ENCODE data around the gene CECR2.
"Not testable (repeated sequence)": the region's sequence is repeated elsewhere in the genome, so short reads cannot be mapped to it uniquely, and the experiment has no call there.

CECR2 gene

DNA sequence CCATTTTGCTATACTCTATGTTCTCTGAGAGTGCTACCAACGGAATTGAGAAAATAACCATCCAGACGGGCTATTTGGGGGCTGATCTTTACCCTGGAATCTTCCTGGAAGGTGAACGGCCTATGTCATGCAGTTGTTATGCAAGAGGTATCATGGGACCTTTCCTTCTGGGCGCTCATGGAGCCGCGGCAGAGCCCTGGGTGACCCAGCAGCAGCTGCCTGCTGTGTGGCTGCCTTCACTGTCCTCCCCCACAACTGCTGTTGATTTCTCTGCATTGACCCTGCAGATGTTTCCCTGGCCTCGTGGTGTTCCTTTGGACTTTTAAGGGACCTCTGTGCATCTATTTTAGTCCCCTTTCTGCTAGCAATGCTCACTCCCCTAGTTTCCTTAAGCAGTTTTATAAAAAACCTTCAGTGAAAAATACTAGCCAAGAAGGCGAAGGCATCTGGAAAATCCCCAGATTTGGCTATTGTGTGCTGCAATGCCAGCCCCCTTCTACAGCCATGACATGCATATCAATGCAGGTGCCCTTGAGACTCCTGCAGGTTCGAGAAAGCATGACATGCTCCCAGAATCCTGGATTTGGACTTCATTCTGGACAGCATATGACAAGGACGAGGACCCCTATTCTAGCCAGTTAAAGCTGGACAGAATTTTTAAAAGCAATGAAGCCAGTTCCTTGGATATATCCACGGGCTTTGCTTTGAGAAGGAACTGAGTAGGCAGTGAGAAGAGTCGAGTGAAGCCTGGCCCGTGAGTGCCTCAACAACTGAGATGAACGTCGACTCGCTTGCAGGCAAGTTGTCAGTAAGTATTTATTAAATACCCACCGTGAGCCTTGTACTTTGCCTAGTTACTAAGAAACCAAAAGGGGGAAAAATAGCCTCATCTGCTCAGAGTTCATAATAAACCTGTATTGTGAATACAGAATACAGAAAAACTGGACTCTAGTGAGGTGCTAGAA lies 193.9 kb downstream of the CECR2 start, which contains the start of gene SLC25A18:
Gene SLC25A18 (plus strand): TSS at position 593 of the 965 bp plus-strand sequence. CDS start 16,447 bp downstream, outside the sequence.
- Histone ChIP-seq H3K27me3 (ENCODE audit: insufficient read depth, low read length) (no peaks in the 10 kb centered on the region), H3K4me1 (ENCODE audit: insufficient read depth, low read length) (peaks cover 25% of the 10 kb centered on the region), H2AFZ (ENCODE audit: low read depth, low read length) (peak within 1 kb of the TSS; percentile 12), H3K4me3 (ENCODE audit: low read length) (peak within 1 kb of the TSS; percentile 8), H3K36me3 (ENCODE audit: insufficient read depth, low read length) (peaks cover 16% of the 10 kb centered on the region), H3K9me3 (ENCODE audit: low read length) (peaks cover 4% of the 10 kb centered on the region)

DNA sequence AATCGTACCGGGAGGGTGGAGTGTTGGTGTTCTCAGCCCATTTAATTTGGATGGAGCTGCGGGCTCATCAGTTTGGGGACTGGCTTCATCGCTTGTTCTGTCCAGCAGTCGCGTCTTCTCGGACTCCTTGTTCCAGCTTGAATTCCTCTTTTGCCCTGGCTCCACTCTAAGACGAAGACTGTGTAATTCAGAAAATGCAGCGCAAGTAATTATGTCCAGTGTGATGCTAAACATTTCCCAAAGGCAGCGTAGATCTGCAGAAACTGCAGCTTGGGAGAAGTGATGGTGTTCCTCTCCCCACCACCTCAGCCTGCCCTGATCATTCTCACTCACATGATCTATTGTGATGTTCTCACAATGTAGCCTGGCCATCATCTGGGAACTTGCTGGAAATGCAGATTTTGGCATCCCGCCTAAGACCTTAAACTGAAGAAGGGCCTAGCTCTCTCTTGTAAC lies 194.7 kb downstream of the CECR2 start:
- H2AFZ ChIP-seq (ENCODE audit: low read depth, low read length) = no peak overlapping the region
- peaks cover 11% of the 10 kb centered on the region for H3K36me3 ChIP-seq (ENCODE audit: insufficient read depth, low read length)
- H3K4me3 ChIP-seq (ENCODE audit: low read length) = no peak overlapping the region
- H3K9me3 ChIP-seq (ENCODE audit: low read length) = peaks cover 4% of the 10 kb centered on the region
- H3K4me1 ChIP-seq (ENCODE audit: insufficient read depth, low read length) = peaks cover 25% of the 10 kb centered on the region
- no peaks in the 10 kb centered on the region for H3K27me3 ChIP-seq (ENCODE audit: insufficient read depth, low read length)

- H3K9me3 ChIP-seq (ENCODE audit: low read length); H3K27me3 ChIP-seq (ENCODE audit: insufficient read depth, low read length); H3K36me3 ChIP-seq (ENCODE audit: insufficient read depth, low read length); H3K4me3 ChIP-seq (ENCODE audit: low read length); H2AFZ ChIP-seq (ENCODE audit: low read depth, low read length): not testable (repeated sequence)
- H3K4me1 ChIP-seq (ENCODE audit: insufficient read depth, low read length) = peaks cover 37% of the 10 kb centered on the region
Observed at GRCh38 chr22:17566016-17566687, 196.9 kb downstream of the CECR2 start.

DNA sequence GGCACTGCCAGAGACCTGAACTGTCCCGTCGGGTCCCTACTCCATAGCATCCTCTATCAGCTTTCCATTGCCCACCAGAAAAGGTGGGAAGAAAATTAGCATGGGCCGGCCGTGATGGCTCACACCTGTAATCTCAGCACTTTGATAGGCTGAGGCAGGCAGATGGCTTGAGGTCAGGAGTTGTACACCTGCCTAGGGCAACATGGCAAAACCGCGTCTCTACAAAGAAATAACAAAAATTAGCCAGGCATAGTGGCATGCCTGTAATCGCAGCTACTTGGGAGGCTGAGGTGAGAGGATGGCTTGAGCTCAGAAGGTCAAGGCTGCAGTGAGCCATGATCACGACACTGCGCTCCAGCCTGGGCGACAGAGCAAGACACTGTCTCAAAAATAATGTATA lies 197.5 kb downstream of the CECR2 start:
- Histone ChIP-seq H3K4me1 (ENCODE audit: insufficient read depth, low read length) (peaks cover 37% of the 10 kb centered on the region), H3K36me3 (ENCODE audit: insufficient read depth, low read length) (no peaks in the 10 kb centered on the region), H3K27me3 (ENCODE audit: insufficient read depth, low read length) (no peaks in the 10 kb centered on the region), H3K4me3 (ENCODE audit: low read length) (no peak overlapping the region), H3K9me3 (ENCODE audit: low read length) (no peaks in the 10 kb centered on the region), H2AFZ (ENCODE audit: low read depth, low read length) (no peak overlapping the region)

- H3K36me3 ChIP-seq (ENCODE audit: insufficient read depth, low read length) = no peaks in the 10 kb centered on the region
- H3K9me3 ChIP-seq (ENCODE audit: low read length) = no peaks in the 10 kb centered on the region
- H3K27me3 ChIP-seq (ENCODE audit: insufficient read depth, low read length) = no peaks in the 10 kb centered on the region
- no peak overlapping the region for H3K4me3 ChIP-seq (ENCODE audit: low read length)
- peaks cover 12% of the 10 kb centered on the region for H3K4me1 ChIP-seq (ENCODE audit: insufficient read depth, low read length)
- H2AFZ ChIP-seq (ENCODE audit: low read depth, low read length) = no peak overlapping the region
Observed at GRCh38 chr22:17569971-17570511, 200.8 kb downstream of the CECR2 start.

- H3K27me3 ChIP-seq (ENCODE audit: insufficient read depth, low read length) = no peaks in the 10 kb centered on the region
- no peak overlapping the region for H3K4me3 ChIP-seq (ENCODE audit: low read length)
- no peak overlapping the region for H2AFZ ChIP-seq (ENCODE audit: low read depth, low read length)
- no peaks in the 10 kb centered on the region for H3K9me3 ChIP-seq (ENCODE audit: low read length)
- H3K4me1 ChIP-seq (ENCODE audit: insufficient read depth, low read length) = peaks cover 15% of the 10 kb centered on the region
- H3K36me3 ChIP-seq (ENCODE audit: insufficient read depth, low read length) = no peaks in the 10 kb centered on the region
Observed at GRCh38 chr22:17570851-17571631, 201.8 kb downstream of the CECR2 start.

- Histone ChIP-seq H3K9me3 (ENCODE audit: low read length) (no peaks in the 10 kb centered on the region), H3K27me3 (ENCODE audit: insufficient read depth, low read length) (no peaks in the 10 kb centered on the region), H3K36me3 (ENCODE audit: insufficient read depth, low read length) (no peaks in the 10 kb centered on the region), H2AFZ (ENCODE audit: low read depth, low read length) (no peak overlapping the region), H3K4me3 (ENCODE audit: low read length) (no peak overlapping the region), H3K4me1 (ENCODE audit: insufficient read depth, low read length) (peaks cover 7% of the 10 kb centered on the region)
Observed at GRCh38 chr22:17575151-17575550, 205.9 kb downstream of the CECR2 start.

- no peak overlapping the region for H3K4me3 ChIP-seq (ENCODE audit: low read length)
- H3K4me1 ChIP-seq (ENCODE audit: insufficient read depth, low read length) = peaks cover 10% of the 10 kb centered on the region
- H2AFZ ChIP-seq (ENCODE audit: low read depth, low read length) = no peak overlapping the region
- no peaks in the 10 kb centered on the region for H3K9me3 ChIP-seq (ENCODE audit: low read length)
- H3K36me3 ChIP-seq (ENCODE audit: insufficient read depth, low read length) = no peaks in the 10 kb centered on the region
- H3K27me3 ChIP-seq (ENCODE audit: insufficient read depth, low read length) = no peaks in the 10 kb centered on the region
Observed at GRCh38 chr22:17575681-17576080, 206.4 kb downstream of the CECR2 start.

DNA sequence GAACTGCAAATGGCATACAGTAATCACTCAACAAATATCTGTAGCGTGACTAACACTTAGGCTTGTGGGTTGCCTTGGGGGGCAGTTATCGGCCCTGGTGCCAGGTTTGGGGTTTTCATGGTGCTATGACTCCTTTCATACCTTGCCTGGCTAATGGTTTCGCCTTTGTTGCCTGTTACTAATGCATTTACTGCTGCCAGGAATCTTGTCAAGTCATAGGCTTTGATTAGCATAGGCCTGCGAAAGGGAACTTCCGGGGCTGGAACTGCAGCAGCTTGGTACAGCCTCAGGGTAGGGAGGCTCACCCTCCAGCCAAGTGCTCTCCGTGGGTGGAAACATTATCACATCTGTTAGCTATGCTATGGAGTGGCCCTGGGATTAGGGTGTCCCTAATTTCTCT lies 207.2 kb downstream of the CECR2 start:
- Histone ChIP-seq H3K4me3 (ENCODE audit: low read length) (no peak overlapping the region), H3K9me3 (ENCODE audit: low read length) (no peaks in the 10 kb centered on the region), H3K27me3 (ENCODE audit: insufficient read depth, low read length) (no peaks in the 10 kb centered on the region), H3K4me1 (ENCODE audit: insufficient read depth, low read length) (peaks cover 13% of the 10 kb centered on the region), H2AFZ (ENCODE audit: low read depth, low read length) (no peak overlapping the region), H3K36me3 (ENCODE audit: insufficient read depth, low read length) (no peaks in the 10 kb centered on the region)

GRCh38 chr22:17578136-17578754 lies 209.0 kb downstream of the CECR2 start:
- H2AFZ ChIP-seq (ENCODE audit: low read depth, low read length) = no peak overlapping the region
- no peak overlapping the region for H3K4me3 ChIP-seq (ENCODE audit: low read length)
- H3K4me1 ChIP-seq (ENCODE audit: insufficient read depth, low read length) = peaks cover 13% of the 10 kb centered on the region
- no peaks in the 10 kb centered on the region for H3K36me3 ChIP-seq (ENCODE audit: insufficient read depth, low read length)
- no peaks in the 10 kb centered on the region for H3K27me3 ChIP-seq (ENCODE audit: insufficient read depth, low read length)
- H3K9me3 ChIP-seq (ENCODE audit: low read length) = no peaks in the 10 kb centered on the region

GRCh38 chr22:17579535-17579981 lies 210.3 kb downstream of the CECR2 start:
- Histone ChIP-seq H3K36me3 (ENCODE audit: insufficient read depth, low read length) (no peaks in the 10 kb centered on the region), H3K27me3 (ENCODE audit: insufficient read depth, low read length) (no peaks in the 10 kb centered on the region), H2AFZ (ENCODE audit: low read depth, low read length) (no peak overlapping the region), H3K9me3 (ENCODE audit: low read length) (no peaks in the 10 kb centered on the region), H3K4me3 (ENCODE audit: low read length) (no peak overlapping the region), H3K4me1 (ENCODE audit: insufficient read depth, low read length) (peaks cover 13% of the 10 kb centered on the region)

DNA sequence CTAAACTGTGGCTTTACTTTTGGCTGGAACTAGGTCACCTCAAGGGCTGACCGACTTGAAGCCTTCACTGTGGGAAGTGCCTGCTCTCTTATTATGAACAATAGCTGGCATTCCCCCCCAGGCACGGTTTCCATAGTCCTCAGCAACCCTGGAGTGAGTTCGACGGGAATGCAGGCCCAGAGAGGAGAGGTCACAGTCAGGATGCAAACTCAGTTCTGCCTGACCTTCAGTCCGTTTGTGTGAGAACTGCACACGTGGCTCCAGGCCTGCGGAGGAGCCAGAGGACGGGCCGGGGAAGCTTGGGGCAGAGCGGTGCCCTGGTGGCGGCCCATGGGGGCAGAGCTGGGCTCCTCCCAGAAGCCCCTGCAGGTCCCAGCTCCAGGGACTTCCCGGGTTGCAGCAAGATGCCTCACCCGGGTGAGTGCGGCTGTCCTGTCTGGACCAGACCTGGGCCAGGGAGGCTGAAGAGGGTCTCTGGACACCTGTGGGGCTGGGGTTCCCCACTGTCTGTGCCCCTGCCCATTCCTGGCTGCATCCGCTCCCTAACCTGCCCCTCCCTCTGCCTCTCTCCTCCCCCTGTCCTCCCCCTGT lies 211.3 kb downstream of the CECR2 start:
- Histone ChIP-seq H3K9me3 (ENCODE audit: low read length) (no peaks in the 10 kb centered on the region), H2AFZ (ENCODE audit: low read depth, low read length) (no peak overlapping the region), H3K4me1 (ENCODE audit: insufficient read depth, low read length) (peaks cover 12% of the 10 kb centered on the region)

More for the DNA sequence above, 211.3 kb downstream of the CECR2 start:
- Histone ChIP-seq H3K4me3 (ENCODE audit: low read length) (no peak overlapping the region), H3K27me3 (ENCODE audit: insufficient read depth, low read length) (no peaks in the 10 kb centered on the region), H3K36me3 (ENCODE audit: insufficient read depth, low read length) (no peaks in the 10 kb centered on the region)

All from neuron (in vitro differentiated cells).